Measurements from ENCODE around the gene ABCB1. TPM values are rescaled to one million over a fixed set of nuclear protein-coding genes. Genes with fewer than 3 reads are reported as not detected.
"Not testable (repeated sequence)": the region's sequence is repeated elsewhere in the genome, so short reads cannot be mapped to it uniquely, and the experiment has no call there.

Gene ABCB1
- total RNA-seq, 1 donor from 2014 or later = 4.3 TPM

DNA sequence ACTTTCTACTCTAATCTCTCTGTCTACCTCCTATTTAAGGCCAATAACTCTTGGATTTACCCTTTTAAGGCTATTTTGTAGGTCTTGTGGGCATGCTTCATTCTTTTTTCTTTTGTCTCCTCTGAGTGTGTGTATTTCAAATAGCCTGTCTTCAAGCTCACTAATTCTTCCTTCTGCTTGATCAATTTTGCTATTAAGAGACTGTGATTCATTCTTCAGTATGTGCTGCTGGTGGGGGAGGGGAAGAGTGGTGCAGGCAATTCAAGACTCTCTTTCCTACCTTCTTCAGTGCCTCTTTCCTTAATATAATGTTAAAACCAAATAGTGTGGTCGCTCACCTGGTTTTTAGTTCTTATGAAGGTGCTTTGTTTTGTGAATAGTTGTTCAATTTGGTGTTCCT lies 20.0 kb downstream of the ABCB1 start:
- Histone ChIP-seq H3K4me1 (no peaks in the 10 kb centered on the region), H3K9me3 (no peaks in the 10 kb centered on the region), H3K27ac (no peak overlapping the region), H3K27me3 (ENCODE audit: low read depth) (no peaks in the 10 kb centered on the region), H3K4me3 (no peak overlapping the region), H3K36me3 (no peaks in the 10 kb centered on the region)
- intact Hi-C loops (cut with DNase I) = no loop called here
- DNase-seq = no peak
- no peak for ATAC-seq
- TF ChIP-seq, protein P1, sequence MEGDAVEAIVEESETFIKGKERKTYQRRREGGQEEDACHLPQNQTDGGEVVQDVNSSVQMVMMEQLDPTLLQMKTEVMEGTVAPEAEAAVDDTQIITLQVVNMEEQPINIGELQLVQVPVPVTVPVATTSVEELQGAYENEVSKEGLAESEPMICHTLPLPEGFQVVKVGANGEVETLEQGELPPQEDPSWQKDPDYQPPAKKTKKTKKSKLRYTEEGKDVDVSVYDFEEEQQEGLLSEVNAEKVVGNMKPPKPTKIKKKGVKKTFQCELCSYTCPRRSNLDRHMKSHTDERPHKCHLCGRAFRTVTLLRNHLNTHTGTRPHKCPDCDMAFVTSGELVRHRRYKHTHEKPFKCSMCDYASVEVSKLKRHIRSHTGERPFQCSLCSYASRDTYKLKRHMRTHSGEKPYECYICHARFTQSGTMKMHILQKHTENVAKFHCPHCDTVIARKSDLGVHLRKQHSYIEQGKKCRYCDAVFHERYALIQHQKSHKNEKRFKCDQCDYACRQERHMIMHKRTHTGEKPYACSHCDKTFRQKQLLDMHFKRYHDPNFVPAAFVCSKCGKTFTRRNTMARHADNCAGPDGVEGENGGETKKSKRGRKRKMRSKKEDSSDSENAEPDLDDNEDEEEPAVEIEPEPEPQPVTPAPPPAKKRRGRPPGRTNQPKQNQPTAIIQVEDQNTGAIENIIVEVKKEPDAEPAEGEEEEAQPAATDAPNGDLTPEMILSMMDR (IDR thresholded peaks at IDR 0.05) = no peak

DNA sequence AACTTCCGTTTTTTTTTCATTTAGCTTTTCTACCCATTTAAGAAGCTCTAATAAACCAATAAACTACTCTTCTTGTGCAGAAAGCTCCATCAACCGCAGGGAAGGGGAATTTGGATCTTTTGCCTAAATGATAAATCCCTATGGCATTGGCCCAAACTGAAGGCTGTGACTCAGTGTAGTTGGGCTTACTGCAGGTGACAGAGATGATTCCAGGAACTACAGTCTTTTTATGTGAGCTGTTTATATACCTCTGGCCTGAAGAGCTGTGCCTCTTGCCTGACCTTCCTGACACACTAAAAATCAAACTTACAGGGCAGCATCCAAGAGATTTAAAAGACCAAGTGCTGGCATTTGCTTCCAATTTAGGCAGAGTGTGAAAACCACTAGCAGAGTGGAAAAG lies 25.2 kb downstream of the ABCB1 start:
- no peaks in the 10 kb centered on the region for H3K36me3 ChIP-seq
- no peaks in the 10 kb centered on the region for H3K9me3 ChIP-seq
- no peaks in the 10 kb centered on the region for H3K4me1 ChIP-seq
- no peak overlapping the region for H3K27ac ChIP-seq
- no peak for ATAC-seq
- DNase-seq = no peak
- no peaks in the 10 kb centered on the region for H3K27me3 ChIP-seq (ENCODE audit: low read depth)
- intact Hi-C loops (cut with DNase I) = no loop called here
- TF ChIP-seq, protein P1 (IDR thresholded peaks at IDR 0.05) = no peak
- H3K4me3 ChIP-seq = no peak overlapping the region

DNA sequence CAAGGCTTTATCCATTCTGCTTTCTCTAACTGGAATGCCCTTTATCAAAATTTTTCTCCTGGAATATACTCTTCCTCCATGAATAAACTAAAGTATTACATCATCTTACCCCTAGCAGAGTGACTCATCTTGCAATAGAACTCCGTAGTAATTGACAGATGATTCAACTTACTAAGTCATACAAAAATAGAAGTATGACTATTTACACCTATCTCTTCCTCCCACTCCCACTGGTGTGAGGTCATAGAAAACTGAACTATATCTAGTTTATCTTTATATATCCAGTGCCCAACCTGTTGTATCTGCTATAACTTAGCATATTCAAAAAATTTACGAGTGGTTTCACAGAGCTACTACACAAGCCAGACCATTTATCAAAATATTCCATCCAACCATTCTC lies 26.1 kb downstream of the ABCB1 start:
- no peak overlapping the region for H3K27ac ChIP-seq
- intact Hi-C loops (cut with DNase I) = no loop called here
- no peak for ATAC-seq

DNA sequence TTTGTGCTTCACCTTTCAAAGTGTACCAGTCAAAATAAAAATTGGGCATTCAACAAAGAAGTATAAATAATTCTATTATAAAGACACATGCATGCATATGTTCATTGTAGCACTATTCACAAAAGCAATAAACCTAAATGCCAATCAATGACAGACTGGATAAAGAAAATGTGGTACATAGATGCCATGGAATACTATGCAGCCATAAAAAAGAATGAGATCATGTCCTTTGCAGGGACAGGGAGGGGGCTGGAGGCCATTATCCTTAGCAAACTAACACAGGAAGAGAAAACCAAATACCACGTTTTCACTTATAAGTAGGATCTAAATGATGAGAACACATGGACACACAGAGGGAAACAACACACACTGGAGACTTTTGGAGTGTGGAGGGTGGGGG lies 28.2 kb downstream of the ABCB1 start:
- H3K27me3 ChIP-seq (ENCODE audit: low read depth); ATAC-seq; H3K4me3 ChIP-seq; H3K4me1 ChIP-seq; H3K27ac ChIP-seq; intact Hi-C loops (cut with DNase I); H3K36me3 ChIP-seq; DNase-seq; H3K9me3 ChIP-seq: not testable (repeated sequence)

More for the DNA sequence above, 26.1 kb downstream of the ABCB1 start:
- Histone ChIP-seq H3K4me1 (no peaks in the 10 kb centered on the region), H3K4me3 (no peak overlapping the region), H3K9me3 (no peaks in the 10 kb centered on the region), H3K36me3 (no peaks in the 10 kb centered on the region), H3K27me3 (ENCODE audit: low read depth) (no peaks in the 10 kb centered on the region)
- TF ChIP-seq, protein P1 (IDR thresholded peaks at IDR 0.05) = no peak
- no peak for DNase-seq

DNA sequence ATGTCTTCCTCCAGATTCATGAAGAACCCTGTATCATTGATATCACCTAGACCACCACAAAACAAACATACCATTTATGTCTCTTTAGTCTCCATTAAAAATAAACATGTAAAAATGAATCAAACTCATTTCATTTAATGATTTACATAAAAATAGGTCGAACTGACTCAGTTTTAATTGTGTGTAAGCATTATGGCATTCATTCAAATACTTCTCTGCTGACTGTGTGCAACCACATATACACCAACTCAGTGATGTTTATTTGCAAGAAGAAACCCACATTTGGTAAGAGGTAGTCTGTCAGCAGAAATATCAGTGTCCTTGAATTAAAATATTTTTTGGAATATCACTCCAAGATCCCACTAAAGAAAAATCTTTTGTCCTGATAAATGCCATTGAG lies 30.5 kb downstream of the ABCB1 start:
- Histone ChIP-seq H3K36me3 (no peaks in the 10 kb centered on the region), H3K4me1 (no peaks in the 10 kb centered on the region), H3K27ac (no peak overlapping the region), H3K4me3 (no peak overlapping the region), H3K27me3 (ENCODE audit: low read depth) (no peaks in the 10 kb centered on the region), H3K9me3 (no peaks in the 10 kb centered on the region)
- intact Hi-C loops (cut with DNase I) = no loop called here
- TF ChIP-seq, protein P1 (IDR thresholded peaks at IDR 0.05) = no peak
- DNase-seq (no peak), ATAC-seq (no peak)

DNA sequence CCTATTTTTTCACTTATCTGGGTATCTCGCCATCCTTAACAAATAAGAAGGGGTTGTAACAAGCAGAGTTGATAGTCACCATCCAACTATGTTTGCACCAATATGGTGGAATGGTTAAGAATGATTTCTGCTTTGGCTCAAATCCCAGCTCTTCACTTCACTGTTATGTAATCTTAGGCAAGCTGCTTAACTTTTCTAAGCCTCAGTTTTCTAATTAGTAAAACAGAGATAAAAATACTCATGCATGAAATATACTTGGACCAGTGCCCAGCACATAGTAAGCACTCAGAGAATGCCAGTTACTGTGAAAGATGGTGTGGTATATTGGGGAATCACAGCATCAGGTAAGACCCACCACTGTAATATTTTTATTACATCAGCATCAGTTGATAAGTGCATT lies 33.6 kb downstream of the ABCB1 start:
- ATAC-seq (no peak), DNase-seq (no peak)
- H3K36me3 ChIP-seq = no peaks in the 10 kb centered on the region
- intact Hi-C loops (cut with DNase I) = no loop called here
- H3K9me3 ChIP-seq = no peaks in the 10 kb centered on the region
- H3K27me3 ChIP-seq (ENCODE audit: low read depth) = no peaks in the 10 kb centered on the region
- TF ChIP-seq, protein P1 (IDR thresholded peaks at IDR 0.05) = no peak
- H3K27ac ChIP-seq = no peak overlapping the region
- H3K4me3 ChIP-seq = no peak overlapping the region
- H3K4me1 ChIP-seq = no peaks in the 10 kb centered on the region
